Activated T-helper 1 cell treated with anti-CD3 and anti-CD28 coated beads, Interleukin-12 subunit alpha, Interleukin-12 subunit beta, Interleukin-2, Interleukin-4 antibody, amounts not matched to agents 30 ng/mL and 10 ng/mL and 1 ng/mL, durations not matched to agents 14 hours and 24 hours and 36 hours (primary cell): ENCODE measurements around the gene IRF9. TPM values are rescaled to one million over a fixed set of nuclear protein-coding genes. Genes with fewer than 3 reads are reported as not detected.
"Not testable (repeated sequence)": the region's sequence is repeated elsewhere in the genome, so short reads cannot be mapped to it uniquely, and the experiment has no call there.

Source experiments
- DNase-seq: peaks from one replicate; pipeline ENCODE4 v3.0.0; 2021; ENCODE audit warnings: low spot score
- H3K27ac Mint-ChIP-seq: one replicate; pipeline ENCODE4 v1.8.0; 2021; ENCODE audit warnings: mild to moderate bottlenecking, mixed read lengths
- H3K27me3 Mint-ChIP-seq: one replicate; pipeline ENCODE4 v1.8.0; 2022; ENCODE audit warnings: mild to moderate bottlenecking, moderate library complexity, mixed read lengths; ENCODE audit not compliant: insufficient read depth
- H3K36me3 Mint-ChIP-seq: one replicate; pipeline ENCODE4 v1.8.0; 2021; ENCODE audit warnings: low read depth, mixed read lengths
- H3K4me1 Mint-ChIP-seq: one replicate; pipeline ENCODE4 v1.8.0; 2021; ENCODE audit warnings: low read depth, mixed read lengths
- H3K4me3 Mint-ChIP-seq: one replicate; pipeline ENCODE4 v1.8.0; 2021; ENCODE audit warnings: mild to moderate bottlenecking, moderate library complexity, mixed read lengths
- H3K9me3 Mint-ChIP-seq: one replicate; pipeline ENCODE4 v1.8.0; 2021; ENCODE audit warnings: mixed read lengths
- intact Hi-C: fragments of 100-400 bp; cut with micrococcal nuclease; formaldehyde crosslinking; loops from one replicate; pipeline ENCODE4 v1.15.1; 2024
- total RNA-seq: library from RNA; stranded (reverse); gene quantifications from 2 replicates; pipeline ENCODE4 v1.2.3, GENCODE V29; 2022

IRF9 gene
- total RNA-seq, 1 donor from 2014 or later = 152 TPM

GRCh38 chr14:24203249-24203886 is 42.3 kb downstream of the IRF9 start:
- H3K4me3 Mint-ChIP-seq, DNase-seq, H3K27me3 Mint-ChIP-seq, H3K9me3 Mint-ChIP-seq, intact Hi-C loops: not testable (repeated sequence)
- peaks cover 38% of the 10 kb centered on the region for H3K4me1 Mint-ChIP-seq
- H3K27ac Mint-ChIP-seq = peak overlapping the region; percentile 7
- peaks cover 63% of the 10 kb centered on the region for H3K36me3 Mint-ChIP-seq

GRCh38 chr14:24204163-24205146 is 43.4 kb downstream of the IRF9 start:
- Mint-ChIP-seq H3K4me3 (no peak overlapping the region), H3K36me3 (peaks cover 57% of the 10 kb centered on the region), H3K27ac (no peak overlapping the region), H3K9me3 (peaks cover 6% of the 10 kb centered on the region), H3K4me1 (peaks cover 27% of the 10 kb centered on the region), H3K27me3 (no peaks in the 10 kb centered on the region)
- intact Hi-C loops = no loop called here
- no peak for DNase-seq

- Mint-ChIP-seq H3K9me3 (peaks cover 6% of the 10 kb centered on the region), H3K4me1 (peaks cover 37% of the 10 kb centered on the region), H3K4me3 (no peak overlapping the region), H3K27ac (peak overlapping the region; percentile 66), H3K27me3 (no peaks in the 10 kb centered on the region), H3K36me3 (peaks cover 71% of the 10 kb centered on the region)
- intact Hi-C loops = no loop called here
- no peak for DNase-seq
Observed at GRCh38 chr14:24206260-24207103, 45.4 kb downstream of the IRF9 start.

- intact Hi-C loops = no loop called here
- Mint-ChIP-seq H3K4me3 (no peak overlapping the region), H3K36me3 (peaks cover 69% of the 10 kb centered on the region), H3K27me3 (no peaks in the 10 kb centered on the region), H3K9me3 (peaks cover 6% of the 10 kb centered on the region), H3K4me1 (peaks cover 41% of the 10 kb centered on the region), H3K27ac (peak overlapping the region; percentile 66)
- DNase-seq = no peak
Observed at GRCh38 chr14:24207104-24207551, 46.1 kb downstream of the IRF9 start.

- peaks cover 41% of the 10 kb centered on the region for H3K4me1 Mint-ChIP-seq
- H3K36me3 Mint-ChIP-seq = peaks cover 64% of the 10 kb centered on the region
- no peaks in the 10 kb centered on the region for H3K27me3 Mint-ChIP-seq
- H3K27ac Mint-ChIP-seq = no peak overlapping the region
- H3K9me3 Mint-ChIP-seq = peaks cover 6% of the 10 kb centered on the region
- intact Hi-C loops = no loop called here
- no peak overlapping the region for H3K4me3 Mint-ChIP-seq
- DNase-seq = no peak
Observed at GRCh38 chr14:24207625-24208024, 46.6 kb downstream of the IRF9 start.

GRCh38 chr14:24211311-24211710 is 50.2 kb downstream of the IRF9 start:
- Mint-ChIP-seq H3K9me3 (no peaks in the 10 kb centered on the region), H3K27ac (peak overlapping the region; percentile 26), H3K4me1 (peaks cover 61% of the 10 kb centered on the region), H3K4me3 (peak overlapping the region; percentile 90), H3K36me3 (peaks cover 52% of the 10 kb centered on the region), H3K27me3 (no peaks in the 10 kb centered on the region)
- intact Hi-C loops = no loop called here
- DNase-seq = no peak

- intact Hi-C loops = loop anchor here (1.0 kb wide), 8 partner anchors 18 to 229 kb away; partner anchors contain the start of genes DCAF11, EMC9, IPO4 and IRF9
- DNase-seq = peak; percentile 95
- no peaks in the 10 kb centered on the region for H3K27me3 Mint-ChIP-seq
- peaks cover 46% of the 10 kb centered on the region for H3K36me3 Mint-ChIP-seq
- peaks cover 50% of the 10 kb centered on the region for H3K4me1 Mint-ChIP-seq
- H3K9me3 Mint-ChIP-seq = no peaks in the 10 kb centered on the region
- H3K4me3 Mint-ChIP-seq = peak within 1 kb of the TSS; percentile 90
- H3K27ac Mint-ChIP-seq = peak within 1 kb of the TSS; percentile 97
Observed at GRCh38 chr14:24212924-24213865, 52.1 kb downstream of the IRF9 start, which contains the start of gene CHMP4A. Gene CHMP4A (minus strand): TSS chr14:24213488. CDS start chr14:24213439, 49 bp downstream.

- Mint-ChIP-seq H3K9me3 (no peaks in the 10 kb centered on the region), H3K4me1 (peaks cover 50% of the 10 kb centered on the region), H3K4me3 (peak overlapping the region; percentile 90), H3K27ac (peak overlapping the region; percentile 97), H3K36me3 (peaks cover 43% of the 10 kb centered on the region), H3K27me3 (no peaks in the 10 kb centered on the region)
- intact Hi-C loops = loop anchor here (1.0 kb wide), 8 partner anchors 19 to 228 kb away; partner anchors contain the start of genes DCAF11, EMC9, IPO4 and IRF9
- no peak for DNase-seq
Observed at GRCh38 chr14:24213866-24214662, 53.0 kb downstream of the IRF9 start.

- Mint-ChIP-seq H3K27ac (peak within 1 kb of the TSS; percentile 96), H3K4me3 (peak within 1 kb of the TSS; percentile 90), H3K36me3 (peaks cover 30% of the 10 kb centered on the region), H3K27me3 (no peaks in the 10 kb centered on the region), H3K4me1 (peaks cover 43% of the 10 kb centered on the region), H3K9me3 (no peaks in the 10 kb centered on the region)
- DNase-seq = peak; percentile 85
- intact Hi-C loops = loop anchor here (1.0 kb wide), 4 partner anchors 17 to 93 kb away; partner anchors contain the start of genes GMPR2, NEDD8 and TINF2
Observed at GRCh38 chr14:24215495-24216344, 54.7 kb downstream of the IRF9 start, which contains the start of gene MDP1. Gene MDP1 (minus strand): TSS chr14:24216066. CDS start chr14:24215955, 111 bp downstream.
